ENCODE results near the gene C2orf42.
"Not testable (repeated sequence)": the region's sequence is repeated elsewhere in the genome, so short reads cannot be mapped to it uniquely, and the experiment has no call there.

The C2orf42 gene

DNA sequence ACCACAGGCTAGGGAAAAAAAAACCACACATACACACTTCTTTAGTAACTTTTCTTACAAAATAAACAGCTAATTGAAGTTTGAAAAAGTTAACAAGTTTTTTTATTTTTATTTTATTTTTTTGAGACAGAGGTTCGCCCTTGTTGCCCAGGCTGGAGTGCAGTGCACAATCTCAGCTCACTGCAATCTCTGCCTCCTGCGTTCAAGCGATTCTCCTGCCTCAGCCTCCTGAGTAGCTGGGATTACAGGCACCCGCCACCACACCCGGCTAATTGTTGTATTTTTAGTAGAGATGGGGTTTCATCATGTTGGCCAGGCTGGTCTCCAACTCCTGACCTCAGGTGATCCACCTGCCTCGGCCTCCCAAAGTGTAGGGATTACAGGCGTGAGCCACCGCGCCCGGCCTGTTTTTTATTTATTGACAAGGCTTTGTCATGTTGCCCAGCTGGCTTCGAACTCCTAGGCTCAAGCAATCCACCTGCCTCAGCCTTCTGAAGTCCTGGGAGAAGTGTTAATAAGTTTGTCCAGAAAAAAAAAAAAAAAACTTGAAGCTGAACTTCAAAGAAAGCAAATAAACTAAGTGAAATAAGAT, 21.1 kb downstream of the C2orf42 start:
- not testable (repeated sequence) for DNase-seq

DNA sequence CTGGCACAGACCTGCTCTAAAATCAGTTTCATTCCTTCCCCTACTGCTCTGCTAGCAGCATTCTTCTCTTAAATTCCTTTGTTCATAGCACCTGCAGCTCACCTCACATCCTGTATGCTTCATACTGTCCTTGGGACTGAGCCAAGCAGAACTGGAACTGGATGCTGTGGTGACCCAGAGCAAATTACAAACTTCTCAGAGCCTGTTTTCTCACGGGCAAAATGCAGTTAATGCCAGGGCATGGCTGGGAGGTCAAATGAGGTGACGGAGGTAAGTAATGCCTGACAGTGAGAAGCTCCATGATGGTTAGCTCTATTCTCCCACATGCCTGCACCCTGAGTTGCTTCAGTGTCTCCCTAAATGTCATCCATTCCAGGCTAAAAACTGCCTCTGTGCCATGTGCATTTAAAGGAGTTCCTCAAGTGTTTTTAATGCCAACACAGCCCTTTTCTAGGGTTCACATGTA, 29.7 kb downstream of the C2orf42 start:
- DNase-seq: no peak

GRCh38 chr2:70160545-70160944, 30.3 kb downstream of the C2orf42 start:
- no peak for DNase-seq

DNA sequence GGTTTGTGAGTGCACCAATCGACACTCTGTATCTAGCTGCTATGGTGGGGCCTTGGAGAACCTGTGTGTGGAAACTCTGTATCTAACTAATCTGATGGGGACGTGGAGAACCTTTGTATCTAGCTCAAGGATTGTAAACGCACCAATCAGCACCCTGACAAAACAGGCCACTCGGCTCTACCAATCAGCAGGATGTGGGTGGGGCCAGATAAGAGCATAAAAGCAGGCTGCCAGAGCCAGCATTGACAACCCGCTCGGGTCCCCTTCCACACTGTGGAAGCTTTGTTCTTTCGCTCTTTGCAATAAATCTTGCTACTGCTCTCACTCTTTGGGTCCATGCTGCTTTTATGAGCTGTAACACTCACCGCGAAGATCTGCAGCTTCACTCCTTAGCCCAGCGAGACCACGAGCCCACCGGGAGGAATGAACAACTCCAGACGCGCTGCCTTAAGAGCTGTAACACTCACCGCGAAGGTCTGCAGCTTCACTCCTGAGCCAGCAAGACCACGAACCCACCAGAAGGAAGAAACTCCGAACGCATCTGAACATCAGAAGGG, 41.6 kb downstream of the C2orf42 start:
- not testable (repeated sequence) for DNase-seq

DNA sequence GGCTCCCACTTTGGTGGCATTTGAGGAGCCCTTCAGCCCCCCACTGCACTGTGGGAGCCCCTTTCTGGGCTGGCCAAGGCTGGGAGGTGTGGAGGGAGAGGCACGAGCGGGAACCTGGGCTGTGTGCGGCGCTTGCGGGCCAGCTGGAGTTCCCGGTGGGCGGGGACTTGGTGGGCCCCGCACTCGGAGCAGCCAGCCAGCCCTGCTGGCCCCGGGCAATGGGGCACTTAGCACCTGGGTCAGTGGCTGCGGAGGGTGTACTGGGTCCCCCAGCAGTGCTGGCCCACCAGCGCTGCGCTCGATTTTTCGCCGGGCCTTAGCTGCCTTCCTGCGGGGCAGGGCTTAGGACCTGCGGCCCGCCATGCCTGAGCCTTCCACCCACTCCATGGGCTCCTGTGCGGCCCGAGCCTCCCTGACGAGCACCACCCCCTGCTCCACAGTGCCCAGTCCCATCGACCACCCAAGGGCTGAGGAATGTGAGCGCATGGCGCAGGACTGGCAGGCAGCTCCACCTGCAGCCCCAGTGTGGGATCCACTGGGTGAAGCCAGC, 42.5 kb downstream of the C2orf42 start:
- not testable (repeated sequence) for DNase-seq

GRCh38 chr2:70145851-70146739, 44.7 kb downstream of the C2orf42 start:
- DNase-seq: no peak

DNA sequence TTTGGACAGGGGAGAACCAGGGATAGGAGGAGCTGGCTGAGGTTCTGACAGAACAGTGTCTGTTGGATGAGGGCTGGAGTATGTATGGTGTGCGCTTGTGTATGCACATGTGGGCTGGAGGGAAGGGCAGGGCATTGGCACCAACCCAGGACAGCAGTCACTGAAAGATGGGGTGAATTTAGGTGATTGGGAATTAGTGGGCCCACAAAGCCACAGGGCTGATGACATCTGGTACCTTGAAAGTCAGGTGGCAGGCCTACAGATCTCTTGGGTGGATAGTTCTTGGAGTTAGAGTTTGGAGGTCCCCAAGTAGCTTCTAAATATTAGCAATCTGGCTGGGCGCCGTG, 45.7 kb downstream of the C2orf42 start:
- DNase-seq: no peak

DNA sequence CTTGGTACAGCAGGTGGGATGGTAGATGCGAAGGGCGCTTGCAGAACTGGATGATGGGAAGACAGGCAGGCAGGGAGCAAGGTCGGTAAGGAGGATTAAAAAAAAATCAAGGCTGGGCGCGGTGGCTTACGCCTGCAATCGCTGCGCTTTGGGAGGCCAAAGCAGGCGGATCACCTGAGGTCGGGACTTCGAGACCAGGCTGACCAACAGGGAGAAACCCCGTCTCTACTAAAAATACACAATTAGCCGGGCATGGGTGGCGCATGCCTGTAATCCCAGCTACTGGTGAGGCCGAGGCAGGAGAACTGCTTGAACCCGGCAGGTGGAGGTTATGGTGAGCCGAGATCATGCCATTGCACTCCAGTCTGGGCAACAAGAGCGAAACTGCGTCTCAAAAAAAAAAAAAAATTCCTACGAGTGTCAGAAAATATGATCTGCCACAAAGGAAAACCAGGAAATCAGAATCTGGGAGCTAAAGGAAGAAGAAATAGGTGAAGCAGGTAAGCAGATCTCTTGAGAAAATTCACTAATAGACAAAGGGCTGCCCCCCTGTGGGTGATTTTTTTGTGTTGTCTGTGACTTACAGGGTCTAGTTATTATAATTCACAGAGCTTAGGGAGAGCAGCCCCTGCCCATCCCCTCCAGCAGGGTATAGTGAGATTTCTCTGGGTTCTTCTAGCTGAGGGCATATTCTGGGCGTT, 46.2 kb downstream of the C2orf42 start:
- DNase-seq: no peak

DNA sequence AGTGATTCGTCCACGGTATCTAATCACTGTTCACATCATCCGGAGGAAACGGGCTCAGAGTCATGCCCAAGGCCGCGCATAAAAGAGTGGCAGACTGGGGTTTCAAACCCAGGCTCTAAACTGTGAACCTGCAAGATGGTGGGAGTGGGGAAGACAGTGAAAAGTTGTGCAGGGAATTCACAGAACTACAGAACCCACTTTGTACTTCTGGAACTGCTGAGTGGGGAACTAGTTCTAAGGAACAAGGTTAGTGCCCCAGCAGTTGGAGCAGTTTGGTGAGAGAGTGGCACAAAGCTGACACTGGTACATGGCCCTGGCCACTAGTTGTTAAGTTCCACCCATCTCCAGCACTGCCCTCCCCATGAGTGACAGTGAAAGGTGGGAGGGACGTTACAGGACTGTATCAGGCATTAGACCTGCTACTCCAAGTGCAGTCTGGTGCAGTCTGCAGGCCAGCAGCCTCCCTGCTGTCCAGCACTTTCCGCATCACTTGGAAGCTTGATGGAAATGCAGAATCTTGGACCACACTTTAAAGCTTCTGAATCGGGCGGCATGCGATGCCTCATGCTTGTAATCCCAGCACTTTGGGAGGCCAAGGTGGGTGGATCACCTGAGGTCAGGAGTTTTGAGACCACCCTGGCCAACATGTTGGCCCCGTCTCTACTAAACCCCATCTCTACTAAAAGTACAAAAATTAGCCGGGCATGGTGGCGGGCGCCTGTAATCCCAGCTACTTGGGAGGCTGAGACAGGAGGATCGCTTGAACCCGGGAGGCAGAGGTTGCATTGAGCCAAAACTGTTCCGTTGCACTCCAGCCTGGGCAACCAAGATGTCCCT, 47.3 kb downstream of the C2orf42 start:
- DNase-seq: peak; percentile 92

- peak; percentile 98 for DNase-seq
These were observed 48.1 kb downstream of the C2orf42 start for GRCh38 chr2:70142590-70143313.

DNA sequence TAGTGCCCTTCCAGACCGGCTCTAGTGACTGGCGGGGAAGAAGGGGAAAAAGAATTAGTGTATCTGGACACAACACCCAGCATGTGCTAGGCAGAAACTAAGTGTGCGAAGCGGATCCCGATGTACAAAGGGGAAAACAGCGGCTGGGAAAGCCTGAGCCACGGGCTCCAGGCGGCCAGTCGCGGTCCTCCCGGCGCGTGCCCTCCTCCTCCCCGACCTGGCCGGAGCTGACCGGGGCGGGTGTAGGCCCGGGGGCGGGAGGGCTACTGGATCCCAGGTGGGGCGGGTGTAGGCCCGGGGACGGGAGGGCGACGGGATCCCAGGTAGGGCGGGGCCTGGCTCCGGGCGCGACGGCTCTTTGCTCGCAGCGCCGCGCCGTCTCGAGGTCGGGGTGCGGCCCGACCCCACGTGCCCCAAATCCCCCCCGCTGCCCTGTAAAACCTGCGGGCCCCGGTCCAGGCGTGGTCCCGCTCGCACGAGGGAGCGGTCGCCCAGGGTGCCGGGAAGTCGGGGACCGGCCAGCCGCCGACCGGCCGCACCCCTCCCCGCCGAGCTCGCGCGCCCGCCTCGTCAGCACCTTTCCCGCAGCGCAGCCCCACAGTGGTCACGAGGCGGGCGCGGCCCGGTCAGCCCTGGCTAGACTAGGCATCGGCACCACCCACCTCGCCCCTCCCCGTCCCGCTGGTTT, 48.8 kb downstream of the C2orf42 start:
- DNase-seq: no peak

DNA sequence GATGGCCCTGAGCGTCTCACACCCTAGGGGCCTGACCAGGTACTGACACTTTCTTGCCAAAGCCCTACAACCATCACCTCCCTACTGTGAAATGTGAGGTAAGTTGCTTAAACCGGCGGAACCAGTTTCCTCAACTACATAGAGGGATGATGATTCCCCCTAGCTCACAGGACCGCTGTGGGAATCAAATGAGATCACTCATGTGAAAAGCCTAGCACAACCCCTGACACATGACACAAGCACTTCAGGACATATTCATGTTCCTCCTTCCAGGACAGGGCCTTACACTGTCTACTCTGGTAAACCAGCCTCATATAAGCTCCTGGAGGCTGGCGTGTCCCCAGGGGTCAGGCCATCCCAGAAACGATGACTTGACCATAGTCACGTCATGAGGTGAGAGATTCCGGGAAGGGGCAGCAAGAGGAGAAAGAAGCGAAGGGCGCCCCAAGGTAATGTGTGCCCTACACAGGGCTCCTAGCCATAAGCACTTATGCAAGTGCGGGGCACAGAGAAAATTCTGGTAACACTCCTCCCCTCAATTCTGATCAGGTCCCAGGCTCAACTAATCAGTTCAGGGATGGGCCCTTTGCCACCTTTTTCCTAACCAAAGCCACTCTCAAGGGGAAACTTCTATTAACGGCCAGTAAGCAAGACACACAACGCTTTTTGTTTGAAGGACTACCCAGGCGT, 49.5 kb downstream of the C2orf42 start:
- DNase-seq: peak; percentile 97

DNA sequence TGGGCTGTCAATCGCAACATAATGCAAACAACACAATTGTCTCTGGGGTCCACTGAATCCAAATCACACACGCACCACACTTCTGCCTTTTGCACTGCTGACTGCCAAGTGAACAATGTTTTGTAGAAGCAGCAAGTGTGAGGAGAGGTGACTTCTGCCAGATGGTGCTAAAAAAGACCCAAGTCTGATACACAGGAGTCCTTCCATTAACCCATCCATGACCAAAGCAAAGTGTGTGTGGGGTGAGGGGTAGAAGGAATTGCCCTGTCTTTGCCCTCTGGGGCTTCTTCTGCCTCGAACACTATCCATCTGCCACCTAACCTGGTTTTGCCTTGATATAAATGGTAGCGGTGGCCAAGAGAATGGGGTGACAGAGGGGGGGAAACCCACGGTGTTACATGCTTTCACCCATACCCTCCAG, 50.0 kb downstream of the C2orf42 start:
- DNase-seq: no peak

- not testable (repeated sequence) for DNase-seq
These were observed 56.4 kb downstream of the C2orf42 start for GRCh38 chr2:70134323-70134983.

DNA sequence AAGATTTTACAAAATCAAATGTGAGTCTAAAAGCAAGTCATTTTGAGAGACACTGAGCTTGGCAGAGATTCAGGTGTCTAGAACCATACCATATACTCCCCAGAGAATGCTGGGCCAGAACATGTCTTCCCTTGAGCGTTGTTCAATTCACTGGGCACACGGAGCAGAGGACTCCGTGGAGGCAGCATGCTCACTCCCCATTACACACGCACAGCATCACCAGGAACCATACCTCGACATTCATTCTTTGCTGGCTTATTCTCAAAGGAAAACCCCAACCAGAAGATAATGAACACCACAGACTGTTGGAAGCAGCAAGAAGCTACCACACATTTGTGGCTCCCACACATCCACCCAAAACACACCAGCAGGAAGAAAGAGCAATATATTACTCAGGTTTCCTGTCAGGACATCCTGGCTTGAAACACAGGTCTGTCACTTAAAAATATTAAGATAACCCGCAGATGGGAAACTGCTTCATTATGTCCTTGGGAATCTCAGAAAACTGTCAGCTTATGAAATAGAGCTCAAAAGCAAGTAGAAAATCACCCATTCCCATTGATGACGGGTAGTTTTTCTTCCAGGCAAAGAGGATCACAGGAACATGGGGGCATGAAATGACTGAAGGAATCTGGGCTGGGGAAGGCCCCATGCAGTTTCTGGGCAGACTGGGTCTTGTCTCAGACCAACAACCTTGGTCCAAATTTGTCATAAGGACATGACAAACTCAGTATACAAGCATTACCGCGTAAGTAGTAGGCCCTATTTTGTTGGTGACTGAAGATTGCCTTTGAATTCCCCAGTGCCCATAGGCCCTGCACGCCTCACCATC, 57.1 kb downstream of the C2orf42 start:
- DNase-seq: no peak

GRCh38 chr2:70133127-70133452, 57.7 kb downstream of the C2orf42 start:
- DNase-seq: no peak

DNA sequence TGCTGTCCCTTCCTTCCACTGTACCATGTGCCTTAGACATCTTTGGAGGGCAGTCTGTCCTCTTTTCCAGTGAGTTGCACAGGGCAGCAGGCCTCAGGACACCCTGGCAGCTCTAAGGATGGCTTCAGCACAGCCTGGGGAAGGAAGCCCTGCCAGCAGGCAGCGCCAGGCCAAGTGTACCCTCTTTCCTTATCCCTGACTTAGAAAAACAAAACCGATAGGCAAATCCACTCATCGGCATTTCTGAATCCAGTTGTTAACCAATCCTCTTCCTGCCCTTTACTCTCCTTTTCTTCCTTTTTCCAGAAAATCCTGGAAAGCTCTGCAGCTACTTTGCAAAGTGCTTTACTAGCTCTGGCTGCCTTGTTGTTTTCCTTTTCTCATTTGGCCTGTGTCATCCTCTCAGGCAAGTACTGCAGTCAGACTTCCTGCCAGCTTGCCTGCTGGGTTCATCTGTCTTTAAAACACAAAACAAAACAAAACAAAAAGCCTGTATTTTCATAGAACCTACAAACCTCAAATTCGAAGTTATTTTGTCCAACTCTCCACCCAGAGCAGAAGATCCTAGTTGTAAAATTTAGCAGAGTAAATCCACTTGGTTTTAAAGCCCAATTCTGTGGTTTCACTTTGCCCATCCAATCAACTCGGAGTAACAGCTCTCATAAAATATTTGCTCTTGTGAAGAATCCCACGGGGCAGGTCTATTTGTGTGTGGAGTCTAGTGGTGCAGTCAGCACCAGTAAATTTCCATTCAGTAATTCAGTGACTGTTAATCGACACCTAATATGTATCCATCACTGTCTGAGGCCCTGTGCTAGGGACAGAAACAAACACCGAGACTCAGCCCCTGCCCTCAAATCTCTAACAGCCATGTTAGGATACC, 58.3 kb downstream of the C2orf42 start:
- peak; percentile 95 for DNase-seq

All from NCI-H510A treated with DMSO at 0.1 percent for 48 hours (cell line).